ENCODE data around the gene DPF3. TPM values are rescaled to one million over a fixed set of nuclear protein-coding genes. Genes with fewer than 3 reads are reported as not detected.

The DPF3 gene
- total and polyA plus RNA-seq, 7 donors: 2.3 to 25.3 (median 19.4) TPM

GRCh38 chr14:72610096-72610830 is 283.6 kb downstream of the DPF3 start:
- no peak overlapping the region for H3K27ac ChIP-seq
- no peak for ATAC-seq
- DNase-seq: no peak
- 86 to 93% (median 86%) methylated on average over 12 of the region's 12 CpGs for WGBS, 3 donors
- no peak for TF ChIP-seq CTCF (IDR thresholded peaks at IDR 0.05)
- no peaks in the 10 kb centered on the region for H3K27me3 ChIP-seq (ENCODE audit: insufficient read depth in 3 of 3, low read length in 2 of 3)
- peaks cover 38% of the 10 kb centered on the region for H3K4me1 ChIP-seq
- intact Hi-C loops (cut with DNase I): no loop called here
- no peaks in the 10 kb centered on the region for H3K36me3 ChIP-seq (ENCODE audit: insufficient read depth in 1 of 2, low read depth in 1 of 2)
- no peak overlapping the region for H3K4me3 ChIP-seq
- no peaks in the 10 kb centered on the region for H3K9me3 ChIP-seq

- H3K27ac ChIP-seq: no peak overlapping the region
- DNase-seq (no peak), ATAC-seq (no peak)
- H3K27me3 ChIP-seq (ENCODE audit: insufficient read depth in 3 of 3, low read length in 2 of 3): no peaks in the 10 kb centered on the region
- no peaks in the 10 kb centered on the region for H3K9me3 ChIP-seq
- no peaks in the 10 kb centered on the region for H3K36me3 ChIP-seq (ENCODE audit: insufficient read depth in 1 of 2, low read depth in 1 of 2)
- H3K4me3 ChIP-seq: no peak overlapping the region
- intact Hi-C loops (cut with DNase I): no loop called here
- H3K4me1 ChIP-seq: peaks cover 36% of the 10 kb centered on the region
- 89 to 94% (median 91%) methylated on average over 12 of the region's 12 CpGs for WGBS, 3 donors
- no peak for TF ChIP-seq CTCF (IDR thresholded peaks at IDR 0.05)
Measured at GRCh38 chr14:72609205-72609916, 284.5 kb downstream of the DPF3 start.

- peaks cover 28% of the 10 kb centered on the region for H3K4me1 ChIP-seq
- H3K27ac ChIP-seq: peak overlapping the region; percentile 23
- no peaks in the 10 kb centered on the region for H3K9me3 ChIP-seq
- WGBS, 3 donors: 89 to 94% (median 90%) methylated on average over 8 of the region's 8 CpGs
- DNase-seq (no peak), ATAC-seq (peak; percentile 36 to 62 (median 48))
- no peaks in the 10 kb centered on the region for H3K36me3 ChIP-seq (ENCODE audit: insufficient read depth in 1 of 2, low read depth in 1 of 2)
- intact Hi-C loops (cut with DNase I): no loop called here
- no peak overlapping the region for H3K4me3 ChIP-seq
- H3K27me3 ChIP-seq (ENCODE audit: insufficient read depth in 3 of 3, low read length in 2 of 3): no peaks in the 10 kb centered on the region
- no peak for TF ChIP-seq CTCF (IDR thresholded peaks at IDR 0.05)
Measured at GRCh38 chr14:72608391-72609204, 285.3 kb downstream of the DPF3 start.

GRCh38 chr14:72607386-72608130 is 286.3 kb downstream of the DPF3 start:
- no peak for TF ChIP-seq CTCF (IDR thresholded peaks at IDR 0.05)
- H3K27me3 ChIP-seq (ENCODE audit: insufficient read depth in 3 of 3, low read length in 2 of 3): no peaks in the 10 kb centered on the region
- peaks cover 18% of the 10 kb centered on the region for H3K4me1 ChIP-seq
- intact Hi-C loops (cut with DNase I): no loop called here
- DNase-seq (no peak), ATAC-seq (no peak)
- 69 to 79% (median 73%) methylated on average over 12 of the region's 12 CpGs for WGBS, 3 donors
- no peak overlapping the region for H3K4me3 ChIP-seq
- no peak overlapping the region for H3K27ac ChIP-seq
- H3K36me3 ChIP-seq (ENCODE audit: insufficient read depth in 1 of 2, low read depth in 1 of 2): no peaks in the 10 kb centered on the region
- no peaks in the 10 kb centered on the region for H3K9me3 ChIP-seq
